MM.1S (cell line): ENCODE data around the gene TMEM121.

ENCODE experiments used
- DNase-seq: peaks from one replicate; pipeline ENCODE4 v3.0.0-alpha.2; 2015
- H2AFZ ChIP-seq: fragments of 300-600 bp; sonication (generic); 2 replicates; pipeline ENCODE4 v1.6.0; 2016; ENCODE audit warnings: antibody characterized with exemption, low read length
- H3F3A ChIP-seq: fragments of 300-600 bp; sonication (generic); 2 replicates; pipeline ENCODE4 v1.6.1; 2016; ENCODE audit warnings: mild to moderate bottlenecking, antibody characterized with exemption, low read length, moderate library complexity, mixed read lengths; ENCODE audit not compliant: insufficient read depth
- H3K27ac ChIP-seq: fragments of 300-600 bp; sonication (generic); 2 replicates; pipeline ENCODE4 v1.5.1; 2016; ENCODE audit warnings: mild to moderate bottlenecking, low read length
- H3K27me3 ChIP-seq: fragments of 300-600 bp; sonication (generic); replicated peaks from 2 replicates; pipeline ENCODE4 v1.6.0; 2016; ENCODE audit warnings: low read length; ENCODE audit not compliant: insufficient read depth
- H3K36me3 ChIP-seq: fragments of 300-600 bp; sonication (generic); replicated peaks from 2 replicates; pipeline ENCODE4 v1.6.1; 2016; ENCODE audit warnings: mild to moderate bottlenecking, low read length, mixed read lengths; ENCODE audit not compliant: insufficient read depth
- H3K4me1 ChIP-seq: fragments of 300-600 bp; sonication (generic); 2 replicates; pipeline ENCODE4 v1.6.1; 2016; ENCODE audit warnings: low read length, mixed read lengths
- H3K4me2 ChIP-seq: fragments of 300-600 bp; sonication (generic); 2 replicates; pipeline ENCODE4 v1.6.0; 2016; ENCODE audit warnings: low read depth, low read length
- H3K4me3 ChIP-seq: fragments of 300-600 bp; sonication (generic); 2 replicates; pipeline ENCODE4 v1.5.1; 2016; ENCODE audit warnings: low read length, mixed read lengths
- H3K79me2 ChIP-seq: fragments of 300-600 bp; sonication (generic); 2 replicates; pipeline ENCODE4 v1.6.1; 2016; ENCODE audit warnings: mixed run types, low read length, mixed read lengths
- H3K9ac ChIP-seq: fragments of 300-600 bp; sonication (generic); 2 replicates; pipeline ENCODE4 v1.6.1; 2016; ENCODE audit warnings: low read length, mixed read lengths
- H3K9me2 ChIP-seq: fragments of 300-600 bp; sonication (generic); replicated peaks from 2 replicates; pipeline ENCODE4 v1.6.1; 2016; ENCODE audit warnings: mild to moderate bottlenecking, low read length, mixed read lengths; ENCODE audit not compliant: insufficient read depth
- H3K9me3 ChIP-seq: fragments of 300-600 bp; sonication (generic); replicated peaks from 2 replicates; pipeline ENCODE4 v1.6.1; 2016; ENCODE audit warnings: mild to moderate bottlenecking, low read length, mixed read lengths; ENCODE audit not compliant: insufficient read depth
- H4K20me1 ChIP-seq: fragments of 300-600 bp; sonication (generic); 2 replicates; pipeline ENCODE4 v1.6.1; 2016; ENCODE audit warnings: mild to moderate bottlenecking, low read length, moderate library complexity, mixed read lengths; ENCODE audit not compliant: insufficient read depth
- EZH2 ChIP-seq: fragments of 300-600 bp; sonication (generic); optimal IDR thresholded peaks from 2 replicates; pipeline ENCODE3; 2017; ENCODE audit warnings: low read depth, mild to moderate bottlenecking, antibody characterized with exemption, low read length, mixed read lengths
- EZH2phosphoT487 ChIP-seq: fragments of 300-600 bp; sonication (generic); IDR thresholded peaks from 2 replicates; pipeline ENCODE4 v1.6.1; 2018; ENCODE audit warnings: antibody characterized with exemption, low read length
- TF ChIP-seq, protein P1 (sequence below): fragments of 300-600 bp; sonication (generic); IDR thresholded peaks from 2 replicates; pipeline ENCODE4 v1.5.1; 2016; ENCODE audit warnings: antibody characterized with exemption, low read length, mixed read lengths

TMEM121 gene

DNA sequence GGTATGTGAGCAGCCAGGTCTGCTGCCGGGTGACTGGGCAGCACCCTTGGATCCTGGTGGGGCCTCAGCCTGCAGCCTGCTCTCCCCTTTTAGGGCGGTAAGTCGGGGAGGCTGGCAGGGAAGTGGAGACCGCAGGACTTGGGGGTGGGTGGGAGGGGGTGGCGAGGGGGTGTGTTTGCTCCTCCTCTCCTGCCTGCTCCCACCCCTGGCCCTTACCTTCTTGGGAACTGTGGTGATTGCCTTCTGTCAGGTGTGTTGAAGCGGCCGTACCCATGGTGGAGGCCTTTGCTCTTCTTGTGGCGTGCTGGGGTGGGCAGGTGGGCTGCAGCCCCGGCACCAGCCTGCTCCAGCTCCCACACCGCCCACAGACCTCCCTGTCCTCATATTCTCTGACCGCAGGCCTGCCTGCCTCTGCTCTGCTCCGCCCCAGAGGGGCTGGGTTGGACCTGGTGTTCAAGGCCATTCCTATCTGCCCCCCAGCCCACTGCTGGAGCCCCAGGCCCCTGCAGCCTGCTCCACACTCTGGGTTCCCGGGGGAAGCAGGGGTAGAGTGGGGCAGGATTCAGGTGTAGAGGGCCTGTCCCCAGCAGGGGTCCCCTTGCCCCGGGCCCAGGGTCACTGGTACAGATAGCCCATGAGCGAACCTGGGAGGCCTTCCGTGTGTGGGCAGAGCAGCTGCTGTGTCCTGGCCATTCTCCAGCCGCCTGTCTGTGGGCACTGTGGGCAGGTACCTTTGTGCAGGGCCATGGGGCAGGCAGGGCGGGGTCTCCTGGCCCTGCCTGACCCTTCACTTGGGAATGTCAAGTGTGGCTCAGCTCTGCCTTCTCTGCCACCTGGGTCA is 30.2 kb upstream of the TMEM121 start:
- no peak overlapping the region for H3K4me3 ChIP-seq
- no peaks in the 10 kb centered on the region for H3K36me3 ChIP-seq
- peaks cover 5% of the 10 kb centered on the region; the same call in 1 of the 2 replicates for H3K4me1 ChIP-seq
- H3K79me2 ChIP-seq: peaks cover 13% of the 10 kb centered on the region
- H3K27me3 ChIP-seq: no peaks in the 10 kb centered on the region
- no peak overlapping the region for H2AFZ ChIP-seq
- H3K9ac ChIP-seq: no peak overlapping the region
- H3K9me3 ChIP-seq: no peaks in the 10 kb centered on the region
- TF ChIP-seq EZH2phosphoT487 (no peak), EZH2 (no peak)
- TF ChIP-seq, protein P1, sequence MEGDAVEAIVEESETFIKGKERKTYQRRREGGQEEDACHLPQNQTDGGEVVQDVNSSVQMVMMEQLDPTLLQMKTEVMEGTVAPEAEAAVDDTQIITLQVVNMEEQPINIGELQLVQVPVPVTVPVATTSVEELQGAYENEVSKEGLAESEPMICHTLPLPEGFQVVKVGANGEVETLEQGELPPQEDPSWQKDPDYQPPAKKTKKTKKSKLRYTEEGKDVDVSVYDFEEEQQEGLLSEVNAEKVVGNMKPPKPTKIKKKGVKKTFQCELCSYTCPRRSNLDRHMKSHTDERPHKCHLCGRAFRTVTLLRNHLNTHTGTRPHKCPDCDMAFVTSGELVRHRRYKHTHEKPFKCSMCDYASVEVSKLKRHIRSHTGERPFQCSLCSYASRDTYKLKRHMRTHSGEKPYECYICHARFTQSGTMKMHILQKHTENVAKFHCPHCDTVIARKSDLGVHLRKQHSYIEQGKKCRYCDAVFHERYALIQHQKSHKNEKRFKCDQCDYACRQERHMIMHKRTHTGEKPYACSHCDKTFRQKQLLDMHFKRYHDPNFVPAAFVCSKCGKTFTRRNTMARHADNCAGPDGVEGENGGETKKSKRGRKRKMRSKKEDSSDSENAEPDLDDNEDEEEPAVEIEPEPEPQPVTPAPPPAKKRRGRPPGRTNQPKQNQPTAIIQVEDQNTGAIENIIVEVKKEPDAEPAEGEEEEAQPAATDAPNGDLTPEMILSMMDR: no peak
- no peak for DNase-seq
- H3K9me2 ChIP-seq: no peaks in the 10 kb centered on the region
- no peak overlapping the region for H3K4me2 ChIP-seq
- H3F3A ChIP-seq: no peaks in the 10 kb centered on the region; the same call in 1 of the 2 replicates
- H4K20me1 ChIP-seq: 0 out of 2 replicates have a peak, but pooled peaks cover 4% of the 10 kb centered on the region
- no peak overlapping the region for H3K27ac ChIP-seq

DNA sequence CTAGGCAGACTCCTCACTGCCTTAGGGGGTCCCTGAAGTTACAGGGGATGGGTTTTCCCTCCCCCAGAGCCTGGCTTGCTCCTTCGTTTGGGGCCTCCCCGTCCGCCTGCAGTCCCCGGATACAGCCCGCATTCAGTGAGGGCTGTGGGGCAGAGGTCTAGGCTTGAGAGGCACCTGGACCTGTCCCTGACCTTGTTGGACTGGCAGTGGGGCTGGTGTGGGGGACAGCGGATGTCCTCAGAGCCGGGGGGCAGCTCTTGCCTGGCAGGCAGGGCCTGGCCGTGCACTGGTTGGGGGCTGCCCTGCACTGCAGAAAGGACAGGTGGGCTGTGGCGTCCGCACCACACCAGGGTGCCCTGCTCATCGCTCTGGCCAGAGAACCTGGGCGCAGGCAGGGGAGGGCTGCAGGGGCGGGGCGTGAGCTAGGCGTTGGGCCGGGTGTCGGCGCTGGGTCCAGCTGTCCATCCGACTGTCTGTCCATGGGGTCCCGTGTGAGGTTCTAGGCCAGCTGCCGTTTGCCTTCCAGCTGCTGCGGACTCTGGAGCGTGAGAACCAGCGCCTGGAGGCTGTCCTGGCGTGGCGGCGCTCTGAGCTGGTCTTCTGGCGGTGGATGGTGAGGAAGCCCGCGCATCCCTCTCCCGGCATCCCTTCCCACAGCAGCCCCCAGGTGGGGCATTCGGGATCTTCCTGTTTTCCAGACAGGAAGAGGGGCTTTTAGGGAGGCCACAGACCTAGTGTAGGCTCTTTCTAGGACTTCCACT is 29.4 kb upstream of the TMEM121 start:
- TF ChIP-seq, protein P1: no peak
- no peak for TF ChIP-seq EZH2
- TF ChIP-seq EZH2phosphoT487: no peak
- no peaks in the 10 kb centered on the region for H3K9me2 ChIP-seq
- 0 out of 2 replicates have a peak, but pooled peaks cover 2% of the 10 kb centered on the region for H4K20me1 ChIP-seq
- no peaks in the 10 kb centered on the region for H3F3A ChIP-seq
- no peaks in the 10 kb centered on the region for H3K36me3 ChIP-seq
- H3K27ac ChIP-seq: no peak overlapping the region
- no peak overlapping the region for H3K9ac ChIP-seq
- no peak overlapping the region for H3K4me3 ChIP-seq
- no peaks in the 10 kb centered on the region for H3K27me3 ChIP-seq
- H3K4me1 ChIP-seq: peaks cover 3% of the 10 kb centered on the region; the same call in 1 of the 2 replicates
- peaks cover 8% of the 10 kb centered on the region for H3K79me2 ChIP-seq
- no peak overlapping the region for H2AFZ ChIP-seq
- no peak overlapping the region for H3K4me2 ChIP-seq
- no peaks in the 10 kb centered on the region for H3K9me3 ChIP-seq
- DNase-seq: no peak

GRCh38 chr14:105497671-105498429 is 28.5 kb upstream of the TMEM121 start:
- no peaks in the 10 kb centered on the region for H3K27me3 ChIP-seq
- H3K27ac ChIP-seq: no peak overlapping the region
- DNase-seq: no peak
- no peaks in the 10 kb centered on the region for H3K4me1 ChIP-seq
- no peaks in the 10 kb centered on the region for H3K36me3 ChIP-seq
- no peak overlapping the region for H3K4me2 ChIP-seq
- no peaks in the 10 kb centered on the region for H3K9me2 ChIP-seq
- no peak overlapping the region for H2AFZ ChIP-seq
- TF ChIP-seq EZH2phosphoT487 (no peak), EZH2 (no peak)
- TF ChIP-seq, protein P1: no peak
- no peaks in the 10 kb centered on the region for H3F3A ChIP-seq
- H4K20me1 ChIP-seq: no peaks in the 10 kb centered on the region
- no peaks in the 10 kb centered on the region for H3K9me3 ChIP-seq
- no peak overlapping the region for H3K9ac ChIP-seq
- no peak overlapping the region for H3K4me3 ChIP-seq
- H3K79me2 ChIP-seq: no peaks in the 10 kb centered on the region
